GM12873 (cell line): Measurements from ENCODE around the gene POR.

ENCODE experiments used
- CTCF ChIP-seq: IDR thresholded peaks from 2 replicates; pipeline ENCODE4 v1.5.1; 2012; ENCODE audit warnings: low read depth, mild to moderate bottlenecking, moderate library complexity, low read length, control low read depth; ENCODE audit not compliant: insufficient read depth; ENCODE audit errors: missing control alignments

POR gene

GRCh38 chr7:75889223-75889825 is 25.6 kb upstream of the POR start:
- TF ChIP-seq CTCF, result no peak

GRCh38 chr7:75889826-75890225 is 25.1 kb upstream of the POR start:
- no peak for TF ChIP-seq CTCF

- no peak for TF ChIP-seq CTCF
These were observed 23.0 kb upstream of the POR start for GRCh38 chr7:75891815-75892411.

GRCh38 chr7:75892634-75893272 is 22.2 kb upstream of the POR start:
- TF ChIP-seq CTCF, result no peak

- TF ChIP-seq CTCF, result no peak
These were observed 18.1 kb upstream of the POR start for GRCh38 chr7:75896803-75897327.

- no peak for TF ChIP-seq CTCF
These were observed 14.2 kb upstream of the POR start for GRCh38 chr7:75900617-75901315.
